ENCODE measurements around the gene PLA2G15.

PLA2G15 gene

DNA sequence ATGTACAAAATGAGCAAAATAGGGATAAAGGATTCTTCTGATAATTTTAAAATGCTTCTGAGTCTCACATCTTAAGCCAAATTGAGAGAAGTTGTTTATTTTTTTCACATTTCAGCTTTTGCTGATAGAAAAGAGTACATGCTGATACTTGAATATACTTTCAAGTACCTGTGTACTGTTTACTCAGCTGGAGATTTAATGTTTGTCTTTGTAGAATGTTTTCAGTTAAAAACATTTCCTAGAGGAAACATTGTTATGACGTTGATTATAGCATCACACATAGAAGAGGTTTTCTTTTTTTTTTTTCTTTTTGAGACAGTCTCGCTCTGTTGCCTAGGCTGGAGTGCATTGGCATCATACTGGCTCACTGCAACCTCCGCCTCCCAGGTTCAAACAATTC is 28.9 kb upstream of the PLA2G15 start:
- Histone ChIP-seq H3K4me3 (replicated peaks; ENCODE audit: insufficient read depth, low read length) (no peak overlapping the region), H3K27me3 (ENCODE audit: insufficient read depth, poor library complexity, severe bottlenecking) (no peaks in the 10 kb centered on the region), H3K27ac (replicated peaks) (no peak overlapping the region)
- DNase-seq (ENCODE audit: low read depth in 1 of 2, low spot score in 1 of 2) = no peak
- TF ChIP-seq, protein P1, sequence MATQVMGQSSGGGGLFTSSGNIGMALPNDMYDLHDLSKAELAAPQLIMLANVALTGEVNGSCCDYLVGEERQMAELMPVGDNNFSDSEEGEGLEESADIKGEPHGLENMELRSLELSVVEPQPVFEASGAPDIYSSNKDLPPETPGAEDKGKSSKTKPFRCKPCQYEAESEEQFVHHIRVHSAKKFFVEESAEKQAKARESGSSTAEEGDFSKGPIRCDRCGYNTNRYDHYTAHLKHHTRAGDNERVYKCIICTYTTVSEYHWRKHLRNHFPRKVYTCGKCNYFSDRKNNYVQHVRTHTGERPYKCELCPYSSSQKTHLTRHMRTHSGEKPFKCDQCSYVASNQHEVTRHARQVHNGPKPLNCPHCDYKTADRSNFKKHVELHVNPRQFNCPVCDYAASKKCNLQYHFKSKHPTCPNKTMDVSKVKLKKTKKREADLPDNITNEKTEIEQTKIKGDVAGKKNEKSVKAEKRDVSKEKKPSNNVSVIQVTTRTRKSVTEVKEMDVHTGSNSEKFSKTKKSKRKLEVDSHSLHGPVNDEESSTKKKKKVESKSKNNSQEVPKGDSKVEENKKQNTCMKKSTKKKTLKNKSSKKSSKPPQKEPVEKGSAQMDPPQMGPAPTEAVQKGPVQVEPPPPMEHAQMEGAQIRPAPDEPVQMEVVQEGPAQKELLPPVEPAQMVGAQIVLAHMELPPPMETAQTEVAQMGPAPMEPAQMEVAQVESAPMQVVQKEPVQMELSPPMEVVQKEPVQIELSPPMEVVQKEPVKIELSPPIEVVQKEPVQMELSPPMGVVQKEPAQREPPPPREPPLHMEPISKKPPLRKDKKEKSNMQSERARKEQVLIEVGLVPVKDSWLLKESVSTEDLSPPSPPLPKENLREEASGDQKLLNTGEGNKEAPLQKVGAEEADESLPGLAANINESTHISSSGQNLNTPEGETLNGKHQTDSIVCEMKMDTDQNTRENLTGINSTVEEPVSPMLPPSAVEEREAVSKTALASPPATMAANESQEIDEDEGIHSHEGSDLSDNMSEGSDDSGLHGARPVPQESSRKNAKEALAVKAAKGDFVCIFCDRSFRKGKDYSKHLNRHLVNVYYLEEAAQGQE (IDR thresholded peaks at IDR 0.05; ENCODE audit: insufficient replicate concordance, low read depth) = no peak
- no peak for TF ChIP-seq SPI1 (IDR thresholded peaks at IDR 0.05; ENCODE audit: borderline replicate concordance, low read depth)
- no peak for TF ChIP-seq POLR2AphosphoS5 (IDR thresholded peaks at IDR 0.05; ENCODE audit: low read depth)
- TF ChIP-seq, protein P2, sequence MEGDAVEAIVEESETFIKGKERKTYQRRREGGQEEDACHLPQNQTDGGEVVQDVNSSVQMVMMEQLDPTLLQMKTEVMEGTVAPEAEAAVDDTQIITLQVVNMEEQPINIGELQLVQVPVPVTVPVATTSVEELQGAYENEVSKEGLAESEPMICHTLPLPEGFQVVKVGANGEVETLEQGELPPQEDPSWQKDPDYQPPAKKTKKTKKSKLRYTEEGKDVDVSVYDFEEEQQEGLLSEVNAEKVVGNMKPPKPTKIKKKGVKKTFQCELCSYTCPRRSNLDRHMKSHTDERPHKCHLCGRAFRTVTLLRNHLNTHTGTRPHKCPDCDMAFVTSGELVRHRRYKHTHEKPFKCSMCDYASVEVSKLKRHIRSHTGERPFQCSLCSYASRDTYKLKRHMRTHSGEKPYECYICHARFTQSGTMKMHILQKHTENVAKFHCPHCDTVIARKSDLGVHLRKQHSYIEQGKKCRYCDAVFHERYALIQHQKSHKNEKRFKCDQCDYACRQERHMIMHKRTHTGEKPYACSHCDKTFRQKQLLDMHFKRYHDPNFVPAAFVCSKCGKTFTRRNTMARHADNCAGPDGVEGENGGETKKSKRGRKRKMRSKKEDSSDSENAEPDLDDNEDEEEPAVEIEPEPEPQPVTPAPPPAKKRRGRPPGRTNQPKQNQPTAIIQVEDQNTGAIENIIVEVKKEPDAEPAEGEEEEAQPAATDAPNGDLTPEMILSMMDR (IDR thresholded peaks at IDR 0.05; ENCODE audit: insufficient read depth, low read length) = no peak
- TF ChIP-seq GABPA (IDR thresholded peaks at IDR 0.05; ENCODE audit: low read depth) = no peak

DNA sequence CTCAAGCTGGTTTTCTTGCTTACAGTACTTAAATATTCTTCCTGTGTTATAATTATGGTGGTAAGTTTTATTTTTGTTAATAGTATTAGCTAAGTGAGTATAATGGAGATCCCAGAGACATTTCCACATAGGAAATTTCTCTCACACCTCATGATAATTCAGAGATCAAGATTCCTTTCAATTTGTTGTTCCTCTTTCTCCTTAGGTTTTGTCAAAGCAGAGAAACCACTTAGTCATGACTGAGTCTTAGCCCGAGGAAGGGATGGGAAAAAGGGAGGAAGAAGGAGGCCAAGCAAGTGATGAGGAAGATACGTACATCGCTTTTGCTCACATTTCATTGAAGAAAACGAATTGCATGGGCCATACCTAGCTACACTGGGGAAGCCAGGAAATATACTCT is 27.7 kb upstream of the PLA2G15 start:
- Histone ChIP-seq H3K27me3 (ENCODE audit: insufficient read depth, poor library complexity, severe bottlenecking) (no peaks in the 10 kb centered on the region), H3K27ac (replicated peaks) (no peak overlapping the region), H3K4me3 (replicated peaks; ENCODE audit: insufficient read depth, low read length) (no peak overlapping the region)
- TF ChIP-seq SPI1 (IDR thresholded peaks at IDR 0.05; ENCODE audit: borderline replicate concordance, low read depth) = no peak
- TF ChIP-seq, protein P1 (IDR thresholded peaks at IDR 0.05; ENCODE audit: insufficient replicate concordance, low read depth) = no peak
- TF ChIP-seq GABPA (IDR thresholded peaks at IDR 0.05; ENCODE audit: low read depth) = no peak
- TF ChIP-seq POLR2AphosphoS5 (IDR thresholded peaks at IDR 0.05; ENCODE audit: low read depth) = no peak
- TF ChIP-seq, protein P2 (IDR thresholded peaks at IDR 0.05; ENCODE audit: insufficient read depth, low read length) = no peak
- DNase-seq (ENCODE audit: low read depth in 1 of 2, low spot score in 1 of 2) = no peak

DNA sequence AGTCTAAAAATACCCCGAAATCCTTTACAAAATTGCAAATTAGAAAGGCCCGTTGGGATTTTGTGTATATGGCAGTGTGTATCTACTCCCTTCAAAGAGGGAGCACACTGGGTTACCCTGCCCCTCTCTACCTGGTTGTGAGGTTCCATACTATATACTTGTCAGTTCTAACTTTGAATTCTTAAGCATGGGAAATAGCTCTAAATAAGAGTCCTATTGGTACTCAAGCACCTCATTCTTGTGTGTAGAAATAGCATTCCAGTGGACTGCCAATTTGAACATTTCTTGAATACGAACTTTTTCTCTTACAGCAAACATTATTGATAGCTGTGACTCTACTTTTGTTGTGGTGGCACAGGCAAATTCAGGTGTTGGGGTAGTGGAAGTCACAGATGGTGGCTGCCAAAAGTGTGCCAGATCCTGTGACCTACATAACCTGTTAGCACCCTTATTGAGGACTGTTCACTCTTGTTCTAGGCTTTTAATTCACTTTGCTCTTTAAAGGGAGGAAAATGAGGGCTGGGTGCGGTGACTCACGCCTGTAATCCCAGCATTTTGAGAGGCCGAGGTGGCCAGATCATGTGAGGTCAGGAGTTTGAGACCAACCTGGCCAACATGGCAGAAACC is 25.3 kb upstream of the PLA2G15 start:
- H3K4me3 ChIP-seq (replicated peaks; ENCODE audit: insufficient read depth, low read length) = no peak overlapping the region
- H3K27ac ChIP-seq (replicated peaks) = no peak overlapping the region
- no peaks in the 10 kb centered on the region for H3K27me3 ChIP-seq (ENCODE audit: insufficient read depth, poor library complexity, severe bottlenecking)
- no peak for TF ChIP-seq GABPA (IDR thresholded peaks at IDR 0.05; ENCODE audit: low read depth)
- TF ChIP-seq SPI1 (IDR thresholded peaks at IDR 0.05; ENCODE audit: borderline replicate concordance, low read depth) = no peak
- TF ChIP-seq POLR2AphosphoS5 (IDR thresholded peaks at IDR 0.05; ENCODE audit: low read depth) = no peak
- TF ChIP-seq, protein P2 (IDR thresholded peaks at IDR 0.05; ENCODE audit: insufficient read depth, low read length) = no peak
- TF ChIP-seq, protein P1 (IDR thresholded peaks at IDR 0.05; ENCODE audit: insufficient replicate concordance, low read depth) = no peak
- DNase-seq (ENCODE audit: low read depth in 1 of 2, low spot score in 1 of 2) = no peak
